Peyer's patch (tissue), 4 donors: ENCODE measurements around the gene KCNE3. TPM values are rescaled to one million over a fixed set of nuclear protein-coding genes. Genes with fewer than 3 reads are reported as not detected.
A peak's percentile ranks its signal among the peaks of the same experiment; 100 is the strongest.

Experiments used
- DNase-seq, 3 donors: peaks; one replicate each; pipeline ENCODE4 v3.0.0-alpha.2; 2017 to 2019
- H3K27ac ChIP-seq, 4 donors: fragments of 200-600 bp; sonication (generic); one replicate each; pipeline ENCODE4 v1.5.1; 2016 to 2019
- H3K27me3 ChIP-seq, 2 donors: fragments of 200-600 bp; sonication (generic); one replicate each; pipeline ENCODE4 v1.5.1; 2019
- H3K36me3 ChIP-seq, 3 donors: fragments of 200-600 bp; sonication (generic); one replicate each; pipeline ENCODE4 v1.5.1; 2016 to 2019
- H3K4me1 ChIP-seq, 4 donors: fragments of 200-600 bp; sonication (generic); one replicate each; pipeline ENCODE4 v1.5.1; 2016 to 2019
- H3K4me3 ChIP-seq, 4 donors: fragments of 200-600 bp; sonication (generic); 1 replicate in 3 of 4; 2 replicates in 1 of 4; pipeline ENCODE4 v1.5.1; 2016 to 2019; ENCODE audit warnings: mild to moderate bottlenecking in 1 of 4
- H3K9me3 ChIP-seq, 4 donors: fragments of 200-600 bp; sonication (generic); one replicate each; pipeline ENCODE4 v1.5.1; 2016 to 2019; ENCODE audit warnings: mild to moderate bottlenecking in 1 of 4
- POLR2A ChIP-seq, 2 donors: fragments of 450-650 bp; IDR thresholded peaks; one replicate each; pipeline ENCODE4 v1.5.1; 2017; ENCODE audit warnings: antibody characterized with exemption in 2 of 2, mild to moderate bottlenecking in 2 of 2, moderate library complexity in 2 of 2
- total RNA-seq, 4 donors: library from RNA; depleted of rRNA; stranded (reverse); fragments of >200 nt; gene quantifications; one replicate each; pipeline ENCODE4 v1.1.0, GENCODE V29; 2016
- TF ChIP-seq, protein P1 (sequence below), 6 experiments: fragments of 450-650 bp in 4 of 6; fragments of 200-600 bp in 2 of 6; sonication (generic) in 1 of 6; IDR thresholded peaks; one replicate each; pipeline ENCODE4 v1.5.1; 2017 to 2019; ENCODE audit warnings: antibody characterized with exemption in 6 of 6, mild to moderate bottlenecking in 3 of 6, moderate library complexity in 1 of 6

KCNE3 gene
- total RNA-seq, 4 donors from 2014 or later = 13.5 to 86.0 (median 55.0) TPM

GRCh38 chr11:74494916-74495315, 27.6 kb upstream of the KCNE3 start:
- no peak overlapping the region for H3K4me3 ChIP-seq
- no peak for DNase-seq
- TF ChIP-seq, protein P1, sequence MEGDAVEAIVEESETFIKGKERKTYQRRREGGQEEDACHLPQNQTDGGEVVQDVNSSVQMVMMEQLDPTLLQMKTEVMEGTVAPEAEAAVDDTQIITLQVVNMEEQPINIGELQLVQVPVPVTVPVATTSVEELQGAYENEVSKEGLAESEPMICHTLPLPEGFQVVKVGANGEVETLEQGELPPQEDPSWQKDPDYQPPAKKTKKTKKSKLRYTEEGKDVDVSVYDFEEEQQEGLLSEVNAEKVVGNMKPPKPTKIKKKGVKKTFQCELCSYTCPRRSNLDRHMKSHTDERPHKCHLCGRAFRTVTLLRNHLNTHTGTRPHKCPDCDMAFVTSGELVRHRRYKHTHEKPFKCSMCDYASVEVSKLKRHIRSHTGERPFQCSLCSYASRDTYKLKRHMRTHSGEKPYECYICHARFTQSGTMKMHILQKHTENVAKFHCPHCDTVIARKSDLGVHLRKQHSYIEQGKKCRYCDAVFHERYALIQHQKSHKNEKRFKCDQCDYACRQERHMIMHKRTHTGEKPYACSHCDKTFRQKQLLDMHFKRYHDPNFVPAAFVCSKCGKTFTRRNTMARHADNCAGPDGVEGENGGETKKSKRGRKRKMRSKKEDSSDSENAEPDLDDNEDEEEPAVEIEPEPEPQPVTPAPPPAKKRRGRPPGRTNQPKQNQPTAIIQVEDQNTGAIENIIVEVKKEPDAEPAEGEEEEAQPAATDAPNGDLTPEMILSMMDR (IDR thresholded peaks at IDR 0.05) = no peak
- no peak for TF ChIP-seq POLR2A (IDR thresholded peaks at IDR 0.05)
- H3K4me1 ChIP-seq = peaks cover 0 to 16% (median 0%) of the 10 kb centered on the region in 4 donors
- H3K27ac ChIP-seq = no peak overlapping the region
- H3K36me3 ChIP-seq = no peaks in the 10 kb centered on the region
- H3K9me3 ChIP-seq = no peaks in the 10 kb centered on the region
- no peaks in the 10 kb centered on the region for H3K27me3 ChIP-seq

- H3K9me3 ChIP-seq = no peaks in the 10 kb centered on the region
- TF ChIP-seq, protein P1 (IDR thresholded peaks at IDR 0.05) = peak in 2 of 6 experiments; percentile 4 to 18
- no peak for TF ChIP-seq POLR2A (IDR thresholded peaks at IDR 0.05)
- peaks cover 0 to 16% (median 0%) of the 10 kb centered on the region in 4 donors for H3K4me1 ChIP-seq
- DNase-seq = no peak
- H3K4me3 ChIP-seq = peak overlapping the region; percentile 83 to 98 (median 96)
- H3K27ac ChIP-seq = peak overlapping the region; percentile 99 to 100 (median 100)
- H3K27me3 ChIP-seq = no peaks in the 10 kb centered on the region
- no peaks in the 10 kb centered on the region for H3K36me3 ChIP-seq
Observed at GRCh38 chr11:74493791-74494630, 26.7 kb upstream of the KCNE3 start.

DNA sequence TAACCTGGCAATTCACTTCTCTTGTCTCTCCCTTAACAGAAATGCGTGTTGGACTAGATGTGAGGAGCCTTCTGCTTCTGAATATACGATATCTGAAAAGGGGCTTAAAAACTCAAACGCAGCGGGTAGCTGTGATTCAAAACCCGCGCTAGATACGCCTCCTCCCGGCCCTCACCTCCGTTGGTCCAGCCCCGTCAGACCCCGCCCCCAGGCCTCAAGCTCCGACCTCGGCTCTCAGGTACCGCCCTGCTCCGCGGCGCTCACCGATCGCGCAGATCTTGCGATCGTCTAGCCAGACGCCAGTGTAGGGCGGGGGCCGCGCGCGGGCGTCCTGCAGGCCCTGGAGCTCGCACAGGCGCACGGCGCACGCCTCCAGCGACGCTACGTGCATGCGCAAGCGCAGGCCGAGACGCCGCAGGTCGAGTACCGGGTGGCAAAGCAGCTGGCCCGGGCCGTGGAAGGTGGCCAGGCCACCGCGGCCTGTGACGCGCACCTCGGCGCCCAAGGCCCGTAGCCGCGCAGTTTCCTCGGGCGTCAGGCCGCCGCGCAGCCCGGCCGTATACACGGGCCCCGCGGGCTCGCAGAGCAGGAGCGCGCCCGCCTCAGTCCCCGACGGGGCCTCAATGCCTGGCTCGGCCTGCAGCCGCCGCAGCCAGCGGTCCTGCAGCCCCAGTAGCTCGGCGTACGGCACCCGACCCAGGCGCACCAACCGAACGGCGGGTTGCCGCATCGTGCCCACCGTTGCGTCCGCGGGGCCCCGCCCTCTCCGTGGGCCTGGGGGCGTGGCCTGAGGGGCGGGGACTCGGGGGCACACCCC, 25.8 kb upstream of the KCNE3 start, which contains the start of gene LIPT2:
LIPT2 (minus strand) TSS at position 751 of the 817 bp plus-strand sequence; CDS start at position 730, 21 bp downstream.
- Histone ChIP-seq H3K4me3 (peak within 1 kb of the TSS; percentile 83 to 98 (median 96)), H3K27ac (peak within 1 kb of the TSS; percentile 99 to 100 (median 100)), H3K9me3 (no peaks in the 10 kb centered on the region), H3K4me1 (peaks cover 0 to 16% (median 0%) of the 10 kb centered on the region in 4 donors), H3K36me3 (no peaks in the 10 kb centered on the region), H3K27me3 (no peaks in the 10 kb centered on the region)
- peak; percentile 86 to 92 for TF ChIP-seq POLR2A (IDR thresholded peaks at IDR 0.05)
- TF ChIP-seq, protein P1 (IDR thresholded peaks at IDR 0.05) = peak in 1 of 6 experiments; percentile 5
- DNase-seq = peak; percentile 97 to 99 (median 98)

DNA sequence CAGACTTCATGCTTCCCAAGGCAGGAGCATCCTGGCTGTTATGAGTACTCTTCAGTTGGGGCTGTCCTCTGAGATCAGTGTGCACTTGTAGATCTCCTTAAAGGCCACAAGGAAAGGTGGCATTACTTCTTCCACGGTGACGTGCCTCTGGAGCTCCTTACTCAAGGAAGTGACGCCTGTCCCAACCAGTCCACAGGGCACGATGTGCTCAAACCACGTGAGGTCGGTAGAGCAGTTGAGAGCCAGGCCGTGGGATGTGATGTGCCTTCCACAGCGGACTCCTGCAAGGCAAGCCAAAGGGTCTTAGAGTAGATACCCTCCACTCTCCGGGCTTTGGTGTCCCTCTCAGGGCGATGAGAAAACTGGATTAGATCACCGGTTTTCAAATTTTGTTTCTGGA, 24.7 kb upstream of the KCNE3 start:
- Histone ChIP-seq H3K9me3 (no peaks in the 10 kb centered on the region), H3K27ac (no peak overlapping the region), H3K4me1 (peaks cover 0 to 16% (median 0%) of the 10 kb centered on the region in 4 donors), H3K36me3 (no peaks in the 10 kb centered on the region), H3K27me3 (no peaks in the 10 kb centered on the region), H3K4me3 (no peak overlapping the region)
- DNase-seq = no peak
- no peak for TF ChIP-seq POLR2A (IDR thresholded peaks at IDR 0.05)
- TF ChIP-seq, protein P1 (IDR thresholded peaks at IDR 0.05) = no peak

DNA sequence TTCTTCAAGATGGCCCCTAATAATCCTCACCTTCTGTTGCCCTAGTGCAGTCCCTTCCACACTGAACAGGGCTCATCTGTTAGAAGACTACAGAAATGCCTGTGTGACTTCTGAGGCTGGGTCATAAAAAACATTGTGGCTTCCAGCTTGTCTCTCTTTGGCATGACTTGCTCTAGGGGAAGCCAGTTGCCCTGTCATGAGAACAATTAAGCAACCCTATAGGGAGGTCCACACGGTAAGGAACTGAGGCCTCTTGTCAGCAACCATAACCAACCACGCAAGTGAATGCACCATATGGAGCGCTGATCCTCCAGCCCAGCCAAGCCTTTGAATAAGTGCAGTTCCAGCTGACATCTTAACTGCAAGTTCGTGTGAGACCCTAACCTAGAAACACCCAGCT, 23.6 kb upstream of the KCNE3 start:
- H3K36me3 ChIP-seq = no peaks in the 10 kb centered on the region

More for the DNA sequence above, 23.6 kb upstream of the KCNE3 start:
- DNase-seq = no peak
- Histone ChIP-seq H3K9me3 (no peaks in the 10 kb centered on the region), H3K27me3 (no peaks in the 10 kb centered on the region), H3K4me3 (no peak overlapping the region), H3K4me1 (peaks cover 0 to 16% (median 0%) of the 10 kb centered on the region in 4 donors), H3K27ac (no peak overlapping the region)
- TF ChIP-seq, protein P1 (IDR thresholded peaks at IDR 0.05) = no peak
- TF ChIP-seq POLR2A (IDR thresholded peaks at IDR 0.05) = no peak
